IPS DF 19.7 (cell line): ENCODE results near the gene SPOCD1.

ENCODE experiments used
- DNase-seq: peaks from one replicate; pipeline ENCODE4 v3.0.0-alpha.2; 2013; ENCODE audit warnings: low read depth, low spot score

Gene SPOCD1

GRCh38 chr1:31771891-31772668 is 43.7 kb downstream of the SPOCD1 start:
- no peak for DNase-seq

- no peak for DNase-seq
These were observed 46.0 kb downstream of the SPOCD1 start for GRCh38 chr1:31769720-31770390.

- no peak for DNase-seq
These were observed 46.7 kb downstream of the SPOCD1 start for GRCh38 chr1:31768939-31769704.

GRCh38 chr1:31768407-31768907 is 47.4 kb downstream of the SPOCD1 start:
- DNase-seq: no peak

- no peak for DNase-seq
These were observed 48.6 kb downstream of the SPOCD1 start for GRCh38 chr1:31767225-31767624.

GRCh38 chr1:31765516-31765915 is 50.3 kb downstream of the SPOCD1 start:
- DNase-seq: no peak

- DNase-seq: no peak
These were observed 50.8 kb downstream of the SPOCD1 start for GRCh38 chr1:31765041-31765467.

GRCh38 chr1:31764312-31765040 is 51.3 kb downstream of the SPOCD1 start, which contains the start of gene ADGRB2:
TSS of gene ADGRB2 (minus strand) at chr1:31764340. CDS start at chr1:31757221, 7,119 bp downstream.
- no peak for DNase-seq

GRCh38 chr1:31763671-31764311 is 52.0 kb downstream of the SPOCD1 start:
- no peak for DNase-seq

- DNase-seq: no peak
These were observed 52.8 kb downstream of the SPOCD1 start for GRCh38 chr1:31762726-31763670.

- DNase-seq: no peak
These were observed 53.5 kb downstream of the SPOCD1 start for GRCh38 chr1:31762323-31762722.

GRCh38 chr1:31761883-31762282 is 53.9 kb downstream of the SPOCD1 start:
- no peak for DNase-seq

- DNase-seq: no peak
These were observed 55.1 kb downstream of the SPOCD1 start for GRCh38 chr1:31760471-31761470.

- DNase-seq: no peak
These were observed 56.4 kb downstream of the SPOCD1 start for GRCh38 chr1:31759298-31760023.

- DNase-seq: no peak
These were observed 57.0 kb downstream of the SPOCD1 start for GRCh38 chr1:31758823-31759222.

- no peak for DNase-seq
These were observed 57.8 kb downstream of the SPOCD1 start for GRCh38 chr1:31757989-31758388.

GRCh38 chr1:31757204-31757679 is 58.6 kb downstream of the SPOCD1 start:
- DNase-seq: no peak

GRCh38 chr1:31756578-31756977 is 59.2 kb downstream of the SPOCD1 start:
- DNase-seq: no peak
